Measurements from ENCODE around the gene AMBP.
A peak's percentile ranks its signal among the peaks of the same experiment; 100 is the strongest.

The AMBP gene

GRCh38 chr9:114112778-114113584 lies 34.9 kb upstream of the AMBP start:
- no peak for DNase-seq (ENCODE audit: low read depth in 2 of 2)

- no peak for DNase-seq (ENCODE audit: low read depth in 2 of 2)
Measured at GRCh38 chr9:114112325-114112724, 34.2 kb upstream of the AMBP start.

GRCh38 chr9:114110180-114110579 lies 32.1 kb upstream of the AMBP start:
- DNase-seq (ENCODE audit: low read depth in 2 of 2): no peak

- no peak for DNase-seq (ENCODE audit: low read depth in 2 of 2)
Measured at GRCh38 chr9:114109124-114109523, 31.0 kb upstream of the AMBP start.

GRCh38 chr9:114108016-114108833 lies 30.1 kb upstream of the AMBP start:
- peak; percentile 6 to 8 for DNase-seq (ENCODE audit: low read depth in 2 of 2)

- no peak for DNase-seq (ENCODE audit: low read depth in 2 of 2)
Measured at GRCh38 chr9:114107286-114108001, 29.3 kb upstream of the AMBP start.

GRCh38 chr9:114105236-114105635 lies 27.1 kb upstream of the AMBP start:
- no peak for DNase-seq (ENCODE audit: low read depth in 2 of 2)

- DNase-seq (ENCODE audit: low read depth in 2 of 2): no peak
Measured at GRCh38 chr9:114102484-114102883, 24.4 kb upstream of the AMBP start.

GRCh38 chr9:114100536-114100935 lies 22.4 kb upstream of the AMBP start:
- no peak for DNase-seq (ENCODE audit: low read depth in 2 of 2)

GRCh38 chr9:114099669-114100270 lies 21.7 kb upstream of the AMBP start:
- DNase-seq (ENCODE audit: low read depth in 2 of 2): no peak

GRCh38 chr9:114098936-114099668 lies 21.0 kb upstream of the AMBP start, which contains the start of gene KIF12:
TSS of gene KIF12 (minus strand) at chr9:114099292. CDS start at chr9:114099276, 16 bp downstream.
- DNase-seq (ENCODE audit: low read depth in 2 of 2): no peak

- DNase-seq (ENCODE audit: low read depth in 2 of 2): no peak
Measured at GRCh38 chr9:114098021-114098935, 20.2 kb upstream of the AMBP start.

- no peak for DNase-seq (ENCODE audit: low read depth in 2 of 2)
Measured at GRCh38 chr9:114097613-114098020, 19.5 kb upstream of the AMBP start.

GRCh38 chr9:114096866-114097612 lies 18.9 kb upstream of the AMBP start:
- DNase-seq (ENCODE audit: low read depth in 2 of 2): no peak

GRCh38 chr9:114096041-114096511 lies 18.0 kb upstream of the AMBP start:
- no peak for DNase-seq (ENCODE audit: low read depth in 2 of 2)

- DNase-seq (ENCODE audit: low read depth in 2 of 2): no peak
Measured at GRCh38 chr9:114094971-114095370, 16.9 kb upstream of the AMBP start.

GRCh38 chr9:114093761-114094505 lies 15.8 kb upstream of the AMBP start:
- no peak for DNase-seq (ENCODE audit: low read depth in 2 of 2)

GRCh38 chr9:114093031-114093471 lies 15.0 kb upstream of the AMBP start:
- DNase-seq (ENCODE audit: low read depth in 2 of 2): no peak

Measured in stimulated activated CD8-positive, alpha-beta memory T cell treated with anti-CD3 and anti-CD28 coated beads, Interleukin-7, amount 100 ng/mL, for 4 hours (primary cell).